ENCODE results near the gene CCR7.
"Not testable (repeated sequence)": the region's sequence is repeated elsewhere in the genome, so short reads cannot be mapped to it uniquely, and the experiment has no call there.

The CCR7 gene

GRCh38 chr17:40586264-40586663 is 21.0 kb upstream of the CCR7 start:
- WGBS (ENCODE audit: extremely low coverage, insufficient coverage, low lambda C conversion rate), result no CpG with 5 or more reads among the region's 3 CpGs
- H3K4me1 ChIP-seq (ENCODE audit: control insufficient read depth, low read depth, low read length); H3K4me3 ChIP-seq (ENCODE audit: low read length); H3K36me3 ChIP-seq (ENCODE audit: control insufficient read depth, insufficient read depth, low read length); H4K8ac ChIP-seq (ENCODE audit: low read depth, low read length); H2AK5ac ChIP-seq (ENCODE audit: low read length); H2BK15ac ChIP-seq (replicated peaks; ENCODE audit: low read depth); H3K18ac ChIP-seq (ENCODE audit: low read length); H3K27ac ChIP-seq (ENCODE audit: low read depth, low read length); H3K79me1 ChIP-seq (ENCODE audit: low read length); H3K56ac ChIP-seq (ENCODE audit: low read length); H3K9ac ChIP-seq (ENCODE audit: low read length); H3K4me2 ChIP-seq (ENCODE audit: low read length); H3K23ac ChIP-seq (ENCODE audit: low read length); H3K4ac ChIP-seq (ENCODE audit: low read depth, low read length); H2BK120ac ChIP-seq (ENCODE audit: low read depth, low read length); H4K5ac ChIP-seq (ENCODE audit: low read length); H2BK5ac ChIP-seq (ENCODE audit: low read length); H3K79me2 ChIP-seq (ENCODE audit: control insufficient read depth, insufficient read depth, low read length); H3K27me3 ChIP-seq (ENCODE audit: insufficient read depth, low read length, poor library complexity); DNase-seq: not testable (repeated sequence)

- not testable (repeated sequence) for H2BK120ac ChIP-seq (ENCODE audit: low read depth, low read length)
Measured at GRCh38 chr17:40584950-40585349, 19.7 kb upstream of the CCR7 start.

GRCh38 chr17:40582328-40582901 is 17.1 kb upstream of the CCR7 start:
- Histone ChIP-seq H2BK120ac (ENCODE audit: low read depth, low read length) (no peak overlapping the region), H3K18ac (ENCODE audit: low read length) (no peak overlapping the region), H3K4ac (ENCODE audit: low read depth, low read length) (no peak overlapping the region), H3K27me3 (ENCODE audit: insufficient read depth, low read length, poor library complexity) (no peaks in the 10 kb centered on the region), H4K8ac (ENCODE audit: low read depth, low read length) (no peak overlapping the region), H3K27ac (ENCODE audit: low read depth, low read length) (no peak overlapping the region), H3K79me1 (ENCODE audit: low read length) (no peaks in the 10 kb centered on the region), H3K36me3 (ENCODE audit: control insufficient read depth, insufficient read depth, low read length) (no peaks in the 10 kb centered on the region), H3K56ac (ENCODE audit: low read length) (no peak overlapping the region), H2AK5ac (ENCODE audit: low read length) (no peak overlapping the region), H3K4me2 (ENCODE audit: low read length) (no peak overlapping the region), H3K4me3 (ENCODE audit: low read length) (no peak overlapping the region), H3K23ac (ENCODE audit: low read length) (no peak overlapping the region), H3K9ac (ENCODE audit: low read length) (no peak overlapping the region), H2BK15ac (replicated peaks; ENCODE audit: low read depth) (no peak overlapping the region), H4K5ac (ENCODE audit: low read length) (no peak overlapping the region), H3K4me1 (ENCODE audit: control insufficient read depth, low read depth, low read length) (no peaks in the 10 kb centered on the region), H2BK5ac (ENCODE audit: low read length) (no peak overlapping the region), H3K79me2 (ENCODE audit: control insufficient read depth, insufficient read depth, low read length) (no peaks in the 10 kb centered on the region)
- DNase-seq, result no peak
- no CpG with 5 or more reads among the region's 11 CpGs for WGBS (ENCODE audit: extremely low coverage, insufficient coverage, low lambda C conversion rate)

More at GRCh38 chr17:40584950-40585349, 19.7 kb upstream of the CCR7 start:
- H4K8ac ChIP-seq (ENCODE audit: low read depth, low read length); H3K27me3 ChIP-seq (ENCODE audit: insufficient read depth, low read length, poor library complexity); H3K4me1 ChIP-seq (ENCODE audit: control insufficient read depth, low read depth, low read length); H3K27ac ChIP-seq (ENCODE audit: low read depth, low read length); H2BK5ac ChIP-seq (ENCODE audit: low read length); H2BK15ac ChIP-seq (replicated peaks; ENCODE audit: low read depth); H2AK5ac ChIP-seq (ENCODE audit: low read length); H3K36me3 ChIP-seq (ENCODE audit: control insufficient read depth, insufficient read depth, low read length); DNase-seq; H3K4me2 ChIP-seq (ENCODE audit: low read length); H3K79me1 ChIP-seq (ENCODE audit: low read length); H4K5ac ChIP-seq (ENCODE audit: low read length); H3K4ac ChIP-seq (ENCODE audit: low read depth, low read length); H3K79me2 ChIP-seq (ENCODE audit: control insufficient read depth, insufficient read depth, low read length); H3K9ac ChIP-seq (ENCODE audit: low read length); H3K23ac ChIP-seq (ENCODE audit: low read length); H3K4me3 ChIP-seq (ENCODE audit: low read length); H3K18ac ChIP-seq (ENCODE audit: low read length); H3K56ac ChIP-seq (ENCODE audit: low read length): not testable (repeated sequence)
- no CpG with 5 or more reads among the region's 2 CpGs for WGBS (ENCODE audit: extremely low coverage, insufficient coverage, low lambda C conversion rate)

GRCh38 chr17:40580140-40580539 is 14.9 kb upstream of the CCR7 start:
- H2BK5ac ChIP-seq (ENCODE audit: low read length), result no peak overlapping the region
- no peak overlapping the region for H4K5ac ChIP-seq (ENCODE audit: low read length)
- no peak overlapping the region for H3K9ac ChIP-seq (ENCODE audit: low read length)
- H3K4me1 ChIP-seq (ENCODE audit: control insufficient read depth, low read depth, low read length), result no peaks in the 10 kb centered on the region
- H3K36me3 ChIP-seq (ENCODE audit: control insufficient read depth, insufficient read depth, low read length), result no peaks in the 10 kb centered on the region
- no peak overlapping the region for H3K27ac ChIP-seq (ENCODE audit: low read depth, low read length)
- H2BK15ac ChIP-seq (replicated peaks; ENCODE audit: low read depth), result no peak overlapping the region
- no peak overlapping the region for H2BK120ac ChIP-seq (ENCODE audit: low read depth, low read length)
- no peak overlapping the region for H3K4me2 ChIP-seq (ENCODE audit: low read length)
- H2AK5ac ChIP-seq (ENCODE audit: low read length), result no peak overlapping the region
- no peaks in the 10 kb centered on the region for H3K79me2 ChIP-seq (ENCODE audit: control insufficient read depth, insufficient read depth, low read length)
- H3K27me3 ChIP-seq (ENCODE audit: insufficient read depth, low read length, poor library complexity), result peaks cover 2% of the 10 kb centered on the region
- DNase-seq, result no peak
- H3K56ac ChIP-seq (ENCODE audit: low read length), result no peak overlapping the region
- no peaks in the 10 kb centered on the region for H3K79me1 ChIP-seq (ENCODE audit: low read length)
- H3K18ac ChIP-seq (ENCODE audit: low read length), result no peak overlapping the region
- H4K8ac ChIP-seq (ENCODE audit: low read depth, low read length), result no peak overlapping the region
- no peak overlapping the region for H3K4me3 ChIP-seq (ENCODE audit: low read length)
- no peak overlapping the region for H3K4ac ChIP-seq (ENCODE audit: low read depth, low read length)
- H3K23ac ChIP-seq (ENCODE audit: low read length), result no peak overlapping the region

GRCh38 chr17:40579471-40579870 is 14.2 kb upstream of the CCR7 start:
- H3K36me3 ChIP-seq (ENCODE audit: control insufficient read depth, insufficient read depth, low read length), result no peaks in the 10 kb centered on the region
- no peak overlapping the region for H3K4me3 ChIP-seq (ENCODE audit: low read length)
- H3K23ac ChIP-seq (ENCODE audit: low read length), result no peak overlapping the region
- peaks cover 2% of the 10 kb centered on the region for H3K27me3 ChIP-seq (ENCODE audit: insufficient read depth, low read length, poor library complexity)
- no peak overlapping the region for H4K8ac ChIP-seq (ENCODE audit: low read depth, low read length)
- H2BK15ac ChIP-seq (replicated peaks; ENCODE audit: low read depth), result no peak overlapping the region
- no peak overlapping the region for H3K4ac ChIP-seq (ENCODE audit: low read depth, low read length)
- no peaks in the 10 kb centered on the region for H3K79me2 ChIP-seq (ENCODE audit: control insufficient read depth, insufficient read depth, low read length)
- no peaks in the 10 kb centered on the region for H3K79me1 ChIP-seq (ENCODE audit: low read length)
- no peak overlapping the region for H3K18ac ChIP-seq (ENCODE audit: low read length)
- no peak for DNase-seq
- no peak overlapping the region for H2BK5ac ChIP-seq (ENCODE audit: low read length)
- no peak overlapping the region for H3K56ac ChIP-seq (ENCODE audit: low read length)
- H3K27ac ChIP-seq (ENCODE audit: low read depth, low read length), result no peak overlapping the region
- no peak overlapping the region for H3K4me2 ChIP-seq (ENCODE audit: low read length)
- H2BK120ac ChIP-seq (ENCODE audit: low read depth, low read length), result no peak overlapping the region
- no peak overlapping the region for H3K9ac ChIP-seq (ENCODE audit: low read length)
- H4K5ac ChIP-seq (ENCODE audit: low read length), result no peak overlapping the region
- no peaks in the 10 kb centered on the region for H3K4me1 ChIP-seq (ENCODE audit: control insufficient read depth, low read depth, low read length)
- WGBS (ENCODE audit: extremely low coverage, insufficient coverage, low lambda C conversion rate), result no CpG with 5 or more reads among the region's 3 CpGs
- H2AK5ac ChIP-seq (ENCODE audit: low read length), result no peak overlapping the region

GRCh38 chr17:40577611-40578065 is 12.4 kb upstream of the CCR7 start:
- Histone ChIP-seq H3K4me3 (ENCODE audit: low read length) (no peak overlapping the region), H4K5ac (ENCODE audit: low read length) (no peak overlapping the region), H2BK5ac (ENCODE audit: low read length) (no peak overlapping the region), H3K36me3 (ENCODE audit: control insufficient read depth, insufficient read depth, low read length) (no peaks in the 10 kb centered on the region), H3K4me1 (ENCODE audit: control insufficient read depth, low read depth, low read length) (no peaks in the 10 kb centered on the region), H3K4me2 (ENCODE audit: low read length) (no peak overlapping the region), H3K79me1 (ENCODE audit: low read length) (no peaks in the 10 kb centered on the region), H2BK120ac (ENCODE audit: low read depth, low read length) (no peak overlapping the region), H2AK5ac (ENCODE audit: low read length) (no peak overlapping the region), H3K27ac (ENCODE audit: low read depth, low read length) (no peak overlapping the region), H3K18ac (ENCODE audit: low read length) (no peak overlapping the region), H2BK15ac (replicated peaks; ENCODE audit: low read depth) (no peak overlapping the region), H4K8ac (ENCODE audit: low read depth, low read length) (no peak overlapping the region), H3K27me3 (ENCODE audit: insufficient read depth, low read length, poor library complexity) (peaks cover 2% of the 10 kb centered on the region), H3K4ac (ENCODE audit: low read depth, low read length) (no peak overlapping the region), H3K56ac (ENCODE audit: low read length) (no peak overlapping the region), H3K23ac (ENCODE audit: low read length) (no peak overlapping the region), H3K9ac (ENCODE audit: low read length) (no peak overlapping the region), H3K79me2 (ENCODE audit: control insufficient read depth, insufficient read depth, low read length) (no peaks in the 10 kb centered on the region)
- WGBS (ENCODE audit: extremely low coverage, insufficient coverage, low lambda C conversion rate), result no CpG with 5 or more reads among the region's 5 CpGs
- DNase-seq, result no peak
